PFSK-1 (cell line): Measurements from ENCODE around the gene TECTB.

ENCODE experiments used
- FOXP2 ChIP-seq: optimal IDR thresholded peaks from 2 replicates; pipeline ENCODE3; 2011; ENCODE audit warnings: borderline replicate concordance, control low read depth, inconsistent platforms; ENCODE audit not compliant: insufficient read depth; ENCODE audit errors: extremely low read length, extremely low read depth
- POLR2AphosphoS5 ChIP-seq: IDR thresholded peaks from 2 replicates; pipeline ENCODE4 v1.6.1; 2012; ENCODE audit warnings: low read depth, mild to moderate bottlenecking, control low read depth, low read length, moderate library complexity
- REST ChIP-seq, 2 experiments: IDR thresholded peaks; 2 replicates each; pipeline versions ENCODE4 v1.6.1 to v1.8.0; 2011 to 2012; ENCODE audit warnings: low read depth in 2 of 2, low read length in 2 of 2, control low read depth in 1 of 2, inconsistent platforms in 1 of 2, mild to moderate bottlenecking in 1 of 2, moderate library complexity in 1 of 2; ENCODE audit not compliant: insufficient read depth in 1 of 2
- SIN3A ChIP-seq: IDR thresholded peaks from 2 replicates; pipeline ENCODE4 v1.6.1; 2012; ENCODE audit warnings: mild to moderate bottlenecking, low read length, moderate library complexity, borderline replicate concordance; ENCODE audit not compliant: insufficient read depth
- TAF1 ChIP-seq: IDR thresholded peaks from 2 replicates; pipeline ENCODE4 v1.6.1; 2012; ENCODE audit warnings: low read length, control low read depth, borderline replicate concordance; ENCODE audit not compliant: insufficient read depth

Gene TECTB

GRCh38 chr10:112352044-112352443, 68.8 kb downstream of the TECTB start:
- no peak for TF ChIP-seq SIN3A
- no peak for TF ChIP-seq FOXP2
- no peak for TF ChIP-seq POLR2AphosphoS5
- no peak for TF ChIP-seq TAF1
- TF ChIP-seq REST (IDR thresholded peaks at IDR 0.05; ENCODE audit: insufficient read depth in 1 of 2, low read depth in 2 of 2, low read length in 2 of 2), result no peak

DNA sequence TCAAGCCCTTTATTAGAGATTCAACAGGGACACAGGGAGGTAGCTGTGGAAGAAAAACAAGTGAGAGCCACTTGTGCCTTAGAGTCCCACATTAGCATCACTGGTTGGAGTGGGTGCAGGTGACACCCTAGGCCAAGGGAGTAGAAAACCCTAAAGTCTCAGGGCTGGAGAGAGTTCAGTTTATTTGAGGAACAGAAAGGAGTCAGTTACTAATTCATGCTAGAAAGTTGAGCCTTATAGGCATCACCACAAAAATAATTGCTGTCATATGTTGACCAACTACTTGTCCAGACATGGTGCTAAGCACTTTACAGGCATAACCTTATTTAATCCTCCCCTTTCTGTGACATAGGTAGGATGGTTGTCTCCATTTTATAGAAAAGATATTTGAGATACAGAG, 69.8 kb downstream of the TECTB start:
- TF ChIP-seq TAF1 (no peak), FOXP2 (no peak), REST (IDR thresholded peaks at IDR 0.05; ENCODE audit: insufficient read depth in 1 of 2, low read depth in 2 of 2, low read length in 2 of 2) (no peak), POLR2AphosphoS5 (no peak), SIN3A (no peak)
